ENCODE data around the gene NSUN6.
"Not testable (repeated sequence)": the region's sequence is repeated elsewhere in the genome, so short reads cannot be mapped to it uniquely, and the experiment has no call there.

NSUN6 gene

DNA sequence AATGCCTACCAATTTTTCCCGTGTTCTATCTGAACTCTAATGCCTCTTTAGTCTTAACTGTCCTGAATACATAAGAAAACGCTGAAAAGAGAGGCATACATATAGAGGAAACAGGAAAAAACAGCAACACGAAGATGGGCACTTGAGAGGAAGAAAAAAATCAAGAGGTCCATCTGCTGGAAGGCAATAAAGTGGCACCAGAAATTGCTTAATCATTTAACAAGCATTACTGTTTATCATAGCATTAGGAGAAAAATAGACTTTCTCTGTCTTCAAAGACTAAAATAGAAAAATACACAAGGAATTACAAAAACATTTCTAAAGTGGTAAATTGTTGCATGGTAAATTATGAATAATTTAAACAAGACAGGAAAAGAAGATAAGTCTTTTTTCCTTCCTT is 35.0 kb downstream of the NSUN6 start:
- intact Hi-C loops (cut with DNase I): no loop called here
- DNase-seq: no peak

DNA sequence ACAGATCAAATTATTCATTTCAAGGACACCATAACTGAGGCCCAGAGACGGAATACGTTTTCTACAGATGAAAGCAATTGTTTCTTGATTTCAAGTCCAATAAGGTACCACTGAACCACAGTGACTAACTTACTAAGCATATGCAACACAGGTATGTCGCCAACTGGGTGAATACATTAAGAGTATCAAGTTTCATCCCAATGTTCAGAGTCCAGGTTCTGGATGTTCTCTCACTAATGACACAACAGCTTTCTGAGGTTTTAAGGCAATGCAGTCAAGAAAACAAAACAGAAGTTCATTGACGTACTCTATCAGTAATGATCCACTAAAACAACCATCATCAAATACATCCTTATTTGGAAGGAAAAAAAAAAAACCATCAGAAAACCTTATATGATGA is 35.8 kb downstream of the NSUN6 start:
- DNase-seq: no peak
- intact Hi-C loops (cut with DNase I): no loop called here

DNA sequence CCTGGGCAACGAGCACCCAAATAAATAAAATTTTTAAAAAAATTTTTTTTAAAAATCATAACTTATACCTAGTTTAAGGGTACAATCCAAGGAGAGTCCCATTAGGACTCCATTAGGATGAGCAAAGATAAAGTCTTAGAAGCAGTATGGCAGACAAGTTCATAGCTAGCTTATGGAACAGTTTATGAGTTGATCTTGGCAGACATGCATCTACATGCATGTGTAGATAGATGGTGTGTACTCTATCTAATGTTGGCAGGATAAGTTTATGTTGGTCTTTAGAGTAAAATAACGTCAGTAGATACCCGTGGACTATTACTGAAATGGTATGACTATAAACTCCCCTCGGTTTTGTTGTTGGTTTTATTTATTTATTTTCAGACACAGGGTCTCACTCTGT is 40.2 kb downstream of the NSUN6 start:
- no peak for DNase-seq
- intact Hi-C loops (cut with DNase I): no loop called here

DNA sequence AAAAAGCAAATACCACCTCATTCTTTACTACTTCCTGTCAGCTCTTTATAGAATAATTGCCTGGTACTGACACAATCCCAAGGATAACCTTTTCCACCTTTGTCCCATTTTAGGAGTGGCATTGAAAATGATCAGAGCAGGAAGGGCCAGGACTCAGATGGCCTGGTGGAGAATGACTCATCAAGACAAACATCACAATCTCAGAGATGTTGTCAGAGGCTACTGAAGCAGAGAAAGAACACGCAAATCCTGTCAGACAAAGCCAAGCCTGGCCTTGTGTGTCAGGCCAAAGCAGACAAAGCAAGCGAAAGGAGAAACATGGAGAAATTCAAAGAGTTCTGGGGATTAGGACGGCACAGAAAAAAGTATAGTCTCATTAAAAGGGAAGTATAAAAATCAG is 40.9 kb downstream of the NSUN6 start:
- no peak for DNase-seq

DNA sequence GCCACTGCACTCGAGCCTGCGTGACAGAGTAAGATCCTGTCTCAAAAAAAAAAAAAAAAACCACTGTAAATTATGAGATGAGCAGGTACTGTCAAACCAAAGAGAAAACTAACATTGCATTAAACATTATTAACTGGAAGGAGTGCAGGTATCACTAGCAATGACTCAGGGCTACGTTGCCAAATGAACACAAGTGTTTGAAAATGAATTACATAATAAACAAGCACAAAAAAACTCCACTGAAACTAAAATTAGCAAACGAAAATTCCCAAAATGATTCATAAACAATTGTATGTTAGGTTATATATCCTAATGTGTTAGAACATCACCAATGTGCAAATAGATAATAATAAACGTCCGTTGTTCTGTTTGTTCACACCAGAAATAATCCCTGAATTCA is 42.8 kb downstream of the NSUN6 start:
- intact Hi-C loops (cut with DNase I): no loop called here
- no peak for DNase-seq

More for the DNA sequence above, 40.9 kb downstream of the NSUN6 start:
- intact Hi-C loops (cut with DNase I): no loop called here

DNA sequence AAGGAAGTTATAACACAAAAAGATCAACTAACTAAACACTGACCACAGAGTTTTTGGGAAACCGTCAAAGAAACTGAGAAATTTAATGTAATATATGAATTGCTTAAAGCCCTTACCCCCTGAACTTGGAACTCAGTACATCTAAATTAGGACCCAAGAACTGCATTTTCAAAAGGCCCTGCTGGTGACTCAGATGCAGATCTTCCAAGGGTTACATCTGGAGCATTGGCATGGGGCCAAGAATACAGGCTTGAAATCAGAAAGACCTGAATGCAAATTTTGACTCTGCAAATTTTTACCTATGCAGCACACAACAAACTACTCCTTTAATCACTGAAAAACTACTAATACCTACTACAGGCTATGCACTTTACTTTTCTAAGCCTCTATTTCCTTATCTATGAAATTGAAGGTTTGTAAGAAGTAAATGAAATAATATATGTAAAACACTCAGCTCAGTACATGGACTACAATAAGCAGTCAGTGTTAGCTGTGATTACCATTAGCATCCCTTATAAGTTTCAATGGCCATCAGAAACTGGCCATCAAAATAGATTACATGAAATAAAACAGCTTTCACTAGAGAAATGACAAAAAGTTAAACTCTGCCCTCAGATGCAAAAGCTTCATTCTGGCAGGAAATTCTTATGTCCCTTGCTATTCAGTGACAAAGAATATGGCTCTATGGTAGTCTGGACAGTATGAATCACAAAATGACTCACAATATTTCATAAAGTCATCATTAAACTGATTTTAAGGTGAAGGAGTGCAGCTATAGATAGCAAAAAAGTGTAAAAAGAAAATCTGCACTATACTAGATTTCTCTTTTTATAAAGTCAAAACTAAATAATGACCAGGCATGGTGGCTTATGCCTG is 43.6 kb downstream of the NSUN6 start:
- no peak for DNase-seq
- intact Hi-C loops (cut with DNase I): no loop called here

DNA sequence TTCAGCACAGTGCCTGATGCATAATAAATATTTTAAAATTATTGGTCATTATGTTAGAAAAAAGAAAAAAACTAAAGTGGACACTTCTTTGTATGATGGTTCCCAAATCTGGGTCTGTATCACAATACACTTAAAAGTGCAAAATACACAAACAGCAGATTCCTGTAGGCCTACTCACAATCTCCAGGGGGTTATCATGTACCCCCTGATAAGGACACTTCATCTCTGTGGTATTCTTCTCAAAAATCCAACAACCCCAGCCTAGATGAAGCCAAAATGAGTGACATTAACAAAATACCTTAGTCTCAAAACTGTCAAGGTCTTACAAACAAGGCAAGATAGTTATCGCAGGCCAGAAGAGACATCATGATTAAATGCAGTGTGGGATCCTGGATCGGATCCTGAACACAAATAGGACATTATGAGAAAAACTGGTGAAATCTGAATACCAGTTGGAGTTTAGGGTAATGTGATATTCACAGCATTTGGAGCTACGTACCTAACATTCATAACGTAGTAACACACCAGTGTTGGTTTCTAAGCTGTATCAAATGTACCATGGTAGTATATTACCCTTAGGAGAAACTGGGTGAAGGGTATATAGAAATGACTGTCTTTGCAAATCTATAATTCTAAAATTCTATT is 45.2 kb downstream of the NSUN6 start:
- intact Hi-C loops (cut with DNase I): no loop called here
- DNase-seq: no peak

DNA sequence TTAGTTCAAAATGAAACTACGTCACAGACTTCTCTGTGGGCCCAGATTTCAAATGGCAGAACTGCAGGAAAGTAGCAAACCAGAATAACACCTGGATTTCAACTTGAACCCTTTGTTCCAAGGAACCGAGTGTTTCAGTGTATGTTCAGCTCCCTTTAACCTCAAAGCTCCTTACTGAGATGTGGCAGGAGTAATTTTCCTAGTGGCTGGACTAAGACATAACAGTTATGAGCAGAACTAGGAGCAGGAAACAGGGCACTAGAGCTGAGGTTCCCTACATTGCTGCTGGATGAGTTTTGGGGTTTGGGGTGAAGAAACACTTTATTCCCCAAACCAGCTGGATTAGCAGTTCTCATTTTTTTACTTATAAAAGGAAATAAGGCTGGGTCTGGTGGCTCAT is 50.1 kb downstream of the NSUN6 start:
- intact Hi-C loops (cut with DNase I): no loop called here
- DNase-seq: no peak

DNA sequence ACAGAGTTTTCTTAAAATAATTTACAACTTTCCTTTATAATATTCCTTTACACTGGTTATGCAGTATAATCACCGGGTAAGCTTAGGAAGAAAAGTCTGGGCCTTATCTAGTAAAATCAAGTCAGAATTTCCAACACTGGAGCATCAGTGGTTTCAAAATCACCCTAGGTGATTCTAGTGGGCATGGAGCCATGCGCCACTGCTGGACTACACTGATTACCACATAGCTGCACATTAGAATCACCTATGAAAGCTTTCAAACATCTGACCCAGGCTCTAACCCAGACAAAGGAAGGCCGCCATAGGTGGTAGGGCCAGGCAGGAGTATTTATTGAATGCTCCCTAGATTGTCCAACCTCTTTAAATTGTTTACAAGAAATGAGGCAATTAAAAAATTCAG is 52.0 kb downstream of the NSUN6 start:
- DNase-seq: no peak
- intact Hi-C loops (cut with DNase I): no loop called here

DNA sequence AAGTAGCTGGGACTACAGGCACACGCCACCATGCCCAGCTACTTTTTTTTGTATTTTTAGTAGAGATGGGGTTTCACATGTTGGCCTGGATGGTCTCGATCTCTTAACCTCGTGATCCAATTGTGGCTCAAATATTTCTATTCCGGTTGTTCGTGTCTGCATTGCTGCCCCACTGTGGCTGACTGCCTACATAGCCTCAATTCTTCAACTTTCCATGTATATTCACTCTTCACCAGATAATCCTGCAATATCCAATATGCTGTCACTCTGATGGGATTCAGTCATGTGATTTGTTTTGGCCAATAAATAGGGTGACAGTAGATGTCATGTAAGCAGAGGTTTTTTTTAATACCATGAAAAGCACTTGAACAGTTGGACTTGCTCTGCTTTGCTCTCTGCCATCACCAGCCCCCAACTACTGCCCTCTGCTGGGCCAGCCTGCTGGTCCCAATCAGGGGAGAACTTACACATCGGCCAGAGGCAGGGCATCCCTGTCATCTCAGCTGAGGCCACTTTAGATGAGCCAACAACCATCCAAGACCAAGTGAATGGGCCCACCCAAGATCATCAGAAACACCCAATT is 56.7 kb downstream of the NSUN6 start:
- DNase-seq: no peak

DNA sequence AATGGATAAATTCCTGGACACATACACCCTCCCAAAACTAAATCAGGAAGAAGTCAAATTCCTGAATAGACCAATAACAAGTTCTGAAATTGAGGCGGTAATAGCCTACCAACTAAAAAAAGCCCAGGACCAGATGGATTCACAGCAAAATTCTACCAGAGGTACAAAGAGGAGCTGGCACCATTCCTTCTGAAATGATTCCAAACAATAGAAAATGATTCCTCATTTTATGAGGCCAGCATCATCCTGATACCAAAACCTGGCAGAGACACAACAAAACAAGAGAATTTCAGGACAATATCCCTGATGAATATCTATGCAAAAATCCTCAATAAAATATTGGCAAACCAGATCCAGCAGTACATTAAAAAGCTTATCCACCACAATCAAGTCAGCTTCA is 60.2 kb downstream of the NSUN6 start:
- DNase-seq; intact Hi-C loops (cut with DNase I): not testable (repeated sequence)

More for the DNA sequence above, 56.7 kb downstream of the NSUN6 start:
- intact Hi-C loops (cut with DNase I): no loop called here

DNA sequence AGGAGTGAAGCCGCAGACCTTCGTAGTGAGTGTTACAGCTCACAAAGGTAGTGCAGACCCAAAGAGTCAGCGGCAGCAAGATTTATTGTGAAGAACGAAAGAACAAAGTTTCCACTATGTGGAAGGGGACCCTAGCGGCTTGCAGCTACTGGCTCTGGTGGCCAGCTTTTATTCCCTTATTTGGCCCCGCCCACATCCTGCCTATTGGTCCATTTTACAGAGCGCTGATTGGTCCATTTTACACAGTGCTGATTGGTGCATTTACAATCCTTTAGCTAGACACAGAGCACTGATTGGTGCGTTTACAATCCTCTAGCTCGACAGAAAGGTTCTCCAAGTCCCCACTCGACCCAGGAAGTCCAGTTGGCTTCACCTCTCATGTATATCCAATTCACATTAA is 64.8 kb downstream of the NSUN6 start:
- DNase-seq; intact Hi-C loops (cut with DNase I): not testable (repeated sequence)

DNA sequence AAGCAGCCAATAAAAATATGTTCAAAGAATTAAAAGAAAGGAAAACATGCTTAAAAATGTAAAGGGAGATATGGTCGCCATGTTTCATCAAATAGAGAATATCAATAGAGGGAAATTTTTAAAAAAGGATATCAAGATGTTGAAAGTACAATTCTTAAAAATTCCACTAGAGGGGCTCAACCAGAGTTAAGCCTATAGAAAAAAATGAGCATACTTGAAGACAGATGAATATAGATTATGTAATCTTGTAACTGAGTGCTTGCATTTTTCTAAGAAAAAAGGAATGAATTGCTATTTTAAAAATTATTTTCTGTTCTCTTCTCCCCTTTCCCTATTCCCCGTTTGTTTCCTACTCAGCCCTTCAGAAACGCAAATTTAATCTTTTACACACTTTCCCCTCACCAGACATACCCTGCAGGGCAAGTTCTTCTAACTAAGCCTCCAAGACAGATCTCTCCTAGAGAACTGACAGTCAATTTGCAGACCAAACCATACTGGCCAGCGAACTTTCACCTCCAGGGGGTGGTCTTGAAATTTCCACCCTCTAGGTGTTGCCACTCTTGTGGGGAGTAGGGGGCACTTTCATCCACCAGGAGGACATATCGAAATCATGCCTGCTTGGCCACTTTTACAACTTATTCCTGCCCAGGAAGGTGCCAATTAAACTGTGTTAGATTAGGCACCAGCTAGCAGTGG is 67.7 kb downstream of the NSUN6 start:
- DNase-seq: no peak
- intact Hi-C loops (cut with DNase I): no loop called here

DNA sequence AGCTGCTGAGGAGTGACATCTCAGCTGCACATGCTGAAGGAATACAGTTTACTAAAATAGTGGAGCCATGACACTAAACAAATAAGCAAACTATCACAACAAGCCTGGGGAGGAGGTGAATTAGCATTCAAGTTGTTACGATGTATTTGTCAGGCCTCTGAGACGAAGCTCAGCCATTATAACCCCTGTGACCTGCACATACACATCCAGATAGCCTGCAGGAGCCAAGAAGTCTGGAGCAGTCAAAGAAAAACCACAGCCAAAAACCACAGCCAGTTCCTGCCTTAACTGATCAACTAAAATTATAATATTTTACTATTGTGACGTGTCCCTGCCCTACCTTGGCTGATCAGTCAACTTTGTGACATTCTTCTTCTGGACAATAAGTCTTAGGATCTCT is 68.6 kb downstream of the NSUN6 start:
- no peak for DNase-seq
- intact Hi-C loops (cut with DNase I): no loop called here

DNA sequence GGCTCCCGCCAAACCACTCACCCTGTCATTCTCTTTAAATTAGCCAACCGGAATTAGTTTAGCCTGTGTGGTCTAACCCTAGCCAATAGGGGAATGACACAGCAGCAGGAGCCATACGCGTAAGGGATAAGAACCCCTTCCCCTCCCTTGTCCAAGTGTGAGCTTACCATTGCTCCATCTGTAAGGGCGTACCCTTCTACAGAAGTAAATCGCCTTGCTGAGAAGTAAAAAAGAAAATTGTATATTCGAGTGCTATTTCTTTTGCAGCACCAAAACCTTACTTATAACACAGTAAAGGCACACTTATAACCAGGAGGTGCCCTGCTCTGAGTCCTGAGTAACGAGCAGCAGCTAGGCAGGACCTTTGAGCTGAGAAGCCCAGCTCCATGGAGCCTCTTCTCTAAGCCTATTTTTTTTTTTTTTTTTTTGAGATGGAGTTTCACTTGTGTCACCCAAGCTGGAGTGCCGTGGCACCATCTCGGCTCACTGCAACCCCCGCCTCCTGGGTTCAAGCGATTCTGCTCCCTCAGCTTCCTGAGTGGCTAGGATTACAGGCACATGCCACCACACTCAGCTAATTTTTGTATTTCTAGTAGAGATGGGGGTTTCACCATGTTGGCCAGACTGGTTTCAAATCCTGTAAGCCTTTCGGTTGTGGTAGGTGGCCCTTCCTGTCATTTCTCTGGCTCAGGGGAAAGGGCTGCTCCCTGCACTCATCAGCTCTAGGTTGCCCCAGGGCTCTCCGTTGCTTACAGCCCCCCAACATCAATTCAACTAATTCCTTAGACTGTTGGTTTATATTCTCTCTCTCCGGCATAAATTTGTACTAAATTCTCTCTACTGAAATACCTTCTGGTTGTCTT is 73.3 kb downstream of the NSUN6 start:
- DNase-seq: no peak
- intact Hi-C loops (cut with DNase I): no loop called here

DNA sequence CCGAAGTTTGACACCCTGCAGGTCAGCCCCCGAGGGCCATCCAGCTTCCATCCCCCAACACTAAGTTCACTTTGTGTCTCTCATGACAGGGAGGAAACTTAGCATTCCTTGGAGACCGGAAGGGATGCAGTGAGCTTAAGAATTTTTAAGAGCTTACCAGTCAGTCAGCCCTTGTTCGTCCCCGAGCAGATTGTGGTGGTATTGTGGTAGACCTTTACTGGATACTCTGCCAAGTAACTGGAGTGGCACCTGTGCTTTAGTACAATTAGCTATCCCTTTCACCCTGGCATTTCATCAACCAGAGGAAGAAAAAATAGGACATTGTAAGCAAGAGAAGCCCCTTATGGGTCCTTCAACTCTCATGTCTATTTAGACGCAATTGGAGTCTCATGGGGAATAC is 74.8 kb downstream of the NSUN6 start:
- intact Hi-C loops (cut with DNase I): no loop called here
- no peak for DNase-seq

DNA sequence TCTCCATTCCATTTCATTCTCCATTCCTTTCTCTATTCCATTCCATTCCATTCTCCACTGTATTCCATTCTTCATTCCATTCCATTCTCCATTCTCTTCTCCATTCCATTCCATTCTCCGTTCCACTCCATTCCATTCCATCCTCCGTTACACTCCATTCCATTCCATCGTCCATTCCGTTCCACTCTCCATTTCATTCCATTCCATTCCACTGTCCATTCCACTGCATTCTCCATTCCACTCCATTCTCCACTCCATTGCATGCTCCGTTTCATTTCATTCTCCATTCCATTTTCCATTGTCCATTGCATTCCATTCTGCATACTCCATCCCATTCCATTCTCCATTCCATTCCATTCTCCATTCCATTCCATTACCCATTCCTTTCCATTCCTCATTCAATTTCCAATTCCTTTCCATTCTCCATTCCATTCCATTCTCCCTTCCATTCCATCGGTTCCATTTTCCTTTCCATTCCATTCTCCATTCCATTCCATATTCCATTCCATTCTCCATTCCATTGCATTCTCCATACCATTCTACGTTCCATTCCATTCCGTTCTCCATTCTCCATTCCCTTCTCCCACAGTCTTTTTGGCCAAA is 78.3 kb downstream of the NSUN6 start:
- intact Hi-C loops (cut with DNase I): no loop called here
- no peak for DNase-seq

DNA sequence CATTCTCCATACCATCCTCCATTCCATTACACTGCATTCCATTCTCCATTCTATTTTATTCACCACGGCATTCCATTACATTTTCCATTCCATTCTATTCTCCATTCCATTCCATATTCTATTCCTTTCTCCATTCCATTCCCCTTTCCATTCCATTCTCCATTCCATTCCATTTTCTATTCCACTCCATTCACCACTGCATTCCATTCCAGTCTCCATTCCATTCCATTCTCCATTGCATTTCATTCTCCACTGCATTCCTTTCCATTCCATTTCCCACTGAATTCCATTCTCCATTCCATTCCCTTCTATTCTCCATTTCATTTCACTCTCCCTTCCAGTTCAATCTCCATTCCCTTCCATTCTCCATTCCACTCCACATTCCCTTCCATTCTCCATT is 79.6 kb downstream of the NSUN6 start:
- intact Hi-C loops (cut with DNase I): no loop called here
- DNase-seq: no peak

DNA sequence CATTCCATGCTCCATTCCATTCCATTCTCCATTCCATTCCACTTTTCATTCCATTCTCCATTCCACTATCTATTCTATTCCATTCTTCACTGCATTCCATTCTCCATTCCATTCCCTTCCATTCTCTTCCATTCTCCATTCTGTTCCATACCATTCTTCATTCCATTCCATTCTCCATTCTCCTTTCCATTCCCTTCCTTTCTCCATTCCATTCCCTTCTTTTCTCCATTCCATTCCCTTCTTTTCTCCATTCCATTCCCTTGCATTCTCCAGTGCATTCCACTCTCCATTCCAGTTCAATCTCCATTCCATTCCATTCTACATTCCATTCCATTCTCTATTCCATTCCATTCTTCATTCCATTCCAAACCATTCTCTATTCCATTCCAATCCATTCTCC is 80.3 kb downstream of the NSUN6 start:
- intact Hi-C loops (cut with DNase I): no loop called here
- DNase-seq: no peak

DNA sequence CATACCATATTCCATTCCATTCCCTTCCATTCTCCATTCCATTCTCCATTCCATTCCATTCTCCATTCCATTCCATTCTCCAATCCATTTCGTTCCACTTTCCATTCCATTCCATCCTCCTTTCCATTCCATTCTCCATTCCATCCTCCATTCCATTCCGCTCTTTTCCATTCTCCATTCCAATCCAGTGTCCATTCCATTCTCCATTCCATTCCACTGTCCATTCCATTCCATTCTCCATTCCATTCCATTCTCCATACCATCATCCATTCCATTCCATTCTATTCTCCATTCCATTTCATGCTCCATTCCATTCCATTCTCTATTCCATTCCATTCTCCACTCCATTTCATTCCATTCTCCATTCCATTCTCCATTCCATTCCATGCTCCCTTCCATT is 81.0 kb downstream of the NSUN6 start:
- DNase-seq; intact Hi-C loops (cut with DNase I): not testable (repeated sequence)

Data from posterior cingulate gyrus (tissue), 11 donors.